LNCAP (cell line): ENCODE measurements around the gene KCNE3.

Experiments used
- TF ChIP-seq, protein P1 (sequence below): fragments of 450-650 bp; IDR thresholded peaks from 2 replicates; pipeline ENCODE4 v1.5.1; 2017; ENCODE audit warnings: mild to moderate bottlenecking

KCNE3 gene

DNA sequence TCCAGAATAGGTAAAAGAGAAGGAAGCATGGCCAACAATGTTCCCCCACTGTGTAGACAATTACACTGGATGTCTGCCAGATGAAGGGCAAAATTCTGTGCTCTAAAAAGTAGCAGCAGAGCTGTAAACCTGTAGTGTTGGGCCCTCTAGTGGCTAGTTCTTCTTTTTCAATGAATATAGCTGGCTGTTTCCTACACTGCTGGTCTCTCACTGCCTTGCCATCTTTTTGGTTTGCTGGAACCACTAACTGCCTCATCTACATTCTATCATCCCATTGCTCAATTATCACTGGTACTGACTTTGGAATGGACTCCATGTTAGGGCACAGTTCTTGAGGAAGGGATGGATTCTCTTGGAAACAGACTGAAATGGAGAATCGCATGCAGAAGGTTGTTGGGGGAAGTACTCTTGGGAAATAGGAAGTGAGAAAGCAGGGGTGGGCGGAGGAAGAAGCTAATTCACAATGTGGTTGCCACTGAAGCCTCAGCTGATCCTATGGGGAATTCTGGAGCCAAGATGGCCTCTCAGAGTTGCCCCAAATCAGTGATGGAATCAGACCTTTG, 17.9 kb downstream of the KCNE3 start:
- TF ChIP-seq, protein P1, sequence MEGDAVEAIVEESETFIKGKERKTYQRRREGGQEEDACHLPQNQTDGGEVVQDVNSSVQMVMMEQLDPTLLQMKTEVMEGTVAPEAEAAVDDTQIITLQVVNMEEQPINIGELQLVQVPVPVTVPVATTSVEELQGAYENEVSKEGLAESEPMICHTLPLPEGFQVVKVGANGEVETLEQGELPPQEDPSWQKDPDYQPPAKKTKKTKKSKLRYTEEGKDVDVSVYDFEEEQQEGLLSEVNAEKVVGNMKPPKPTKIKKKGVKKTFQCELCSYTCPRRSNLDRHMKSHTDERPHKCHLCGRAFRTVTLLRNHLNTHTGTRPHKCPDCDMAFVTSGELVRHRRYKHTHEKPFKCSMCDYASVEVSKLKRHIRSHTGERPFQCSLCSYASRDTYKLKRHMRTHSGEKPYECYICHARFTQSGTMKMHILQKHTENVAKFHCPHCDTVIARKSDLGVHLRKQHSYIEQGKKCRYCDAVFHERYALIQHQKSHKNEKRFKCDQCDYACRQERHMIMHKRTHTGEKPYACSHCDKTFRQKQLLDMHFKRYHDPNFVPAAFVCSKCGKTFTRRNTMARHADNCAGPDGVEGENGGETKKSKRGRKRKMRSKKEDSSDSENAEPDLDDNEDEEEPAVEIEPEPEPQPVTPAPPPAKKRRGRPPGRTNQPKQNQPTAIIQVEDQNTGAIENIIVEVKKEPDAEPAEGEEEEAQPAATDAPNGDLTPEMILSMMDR = peak; percentile 68

DNA sequence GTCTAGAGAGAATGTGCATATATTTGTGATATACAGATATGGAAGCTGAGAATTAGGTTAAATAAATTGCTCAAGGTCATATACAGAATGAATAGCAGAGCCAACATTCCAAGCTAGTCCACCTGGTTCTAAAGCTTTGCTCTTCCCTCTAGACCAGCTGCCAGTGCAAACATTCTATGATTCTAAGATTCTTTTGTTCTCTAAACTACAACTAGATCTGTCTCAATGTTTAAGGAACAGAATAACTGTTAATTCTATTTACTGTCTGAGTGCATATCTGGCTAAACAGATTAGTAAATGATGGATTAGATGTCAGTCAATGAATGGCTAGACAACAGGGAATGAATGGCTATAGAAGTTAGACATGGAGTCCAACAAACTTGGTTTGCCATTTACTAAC, 19.6 kb downstream of the KCNE3 start:
- TF ChIP-seq, protein P1 = no peak

DNA sequence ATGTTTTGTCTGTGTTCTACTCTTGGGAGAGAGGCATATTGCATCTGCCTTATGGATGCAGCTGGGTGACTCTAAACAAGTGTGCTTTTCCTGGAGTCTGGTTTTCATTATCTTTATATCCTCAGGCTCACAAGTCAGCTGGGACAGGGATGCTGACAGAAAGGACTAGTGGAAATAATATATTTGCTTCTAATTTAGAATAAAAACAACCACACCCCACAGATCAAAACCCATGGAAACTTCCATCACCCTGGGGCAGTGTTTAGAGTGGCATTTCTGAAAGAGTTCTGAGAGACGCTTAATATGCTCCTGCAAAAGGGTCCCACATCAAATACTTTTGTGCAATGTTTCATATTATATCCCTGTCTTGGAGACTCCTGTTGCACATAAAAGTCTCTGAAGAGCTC, 20.8 kb downstream of the KCNE3 start:
- TF ChIP-seq, protein P1 = no peak

DNA sequence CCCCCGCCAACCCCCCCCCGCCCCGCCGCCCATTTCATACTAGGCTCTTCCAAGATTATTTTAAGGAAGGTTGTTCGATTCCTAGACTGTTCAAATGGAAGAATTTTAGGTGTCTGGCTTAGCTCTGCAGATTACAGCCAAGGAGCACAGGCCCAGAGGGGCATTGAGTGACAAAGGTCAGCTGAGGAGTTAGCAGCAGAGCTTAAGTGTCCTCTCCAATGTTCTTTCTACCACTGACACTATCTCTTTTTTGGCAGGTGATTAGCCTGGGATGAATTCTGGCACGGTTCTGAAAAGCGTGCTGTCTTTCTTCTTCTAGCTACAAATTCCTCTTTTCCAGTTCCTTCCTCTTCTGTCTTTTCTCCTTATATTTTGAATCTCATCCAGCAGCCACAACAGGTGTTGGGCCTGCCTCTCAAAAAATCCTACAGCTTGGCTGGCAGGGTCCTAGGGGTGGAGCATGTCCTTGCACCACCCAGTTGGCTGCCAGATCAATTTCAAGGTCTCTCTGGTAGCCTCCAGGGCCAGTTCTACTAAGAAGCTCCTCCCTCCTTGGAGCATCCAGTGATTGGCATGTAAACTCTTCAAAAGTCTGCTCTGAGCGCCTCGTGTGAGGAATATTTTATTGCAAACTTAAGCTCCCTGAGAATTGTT, 23.0 kb downstream of the KCNE3 start:
- TF ChIP-seq, protein P1 = no peak

DNA sequence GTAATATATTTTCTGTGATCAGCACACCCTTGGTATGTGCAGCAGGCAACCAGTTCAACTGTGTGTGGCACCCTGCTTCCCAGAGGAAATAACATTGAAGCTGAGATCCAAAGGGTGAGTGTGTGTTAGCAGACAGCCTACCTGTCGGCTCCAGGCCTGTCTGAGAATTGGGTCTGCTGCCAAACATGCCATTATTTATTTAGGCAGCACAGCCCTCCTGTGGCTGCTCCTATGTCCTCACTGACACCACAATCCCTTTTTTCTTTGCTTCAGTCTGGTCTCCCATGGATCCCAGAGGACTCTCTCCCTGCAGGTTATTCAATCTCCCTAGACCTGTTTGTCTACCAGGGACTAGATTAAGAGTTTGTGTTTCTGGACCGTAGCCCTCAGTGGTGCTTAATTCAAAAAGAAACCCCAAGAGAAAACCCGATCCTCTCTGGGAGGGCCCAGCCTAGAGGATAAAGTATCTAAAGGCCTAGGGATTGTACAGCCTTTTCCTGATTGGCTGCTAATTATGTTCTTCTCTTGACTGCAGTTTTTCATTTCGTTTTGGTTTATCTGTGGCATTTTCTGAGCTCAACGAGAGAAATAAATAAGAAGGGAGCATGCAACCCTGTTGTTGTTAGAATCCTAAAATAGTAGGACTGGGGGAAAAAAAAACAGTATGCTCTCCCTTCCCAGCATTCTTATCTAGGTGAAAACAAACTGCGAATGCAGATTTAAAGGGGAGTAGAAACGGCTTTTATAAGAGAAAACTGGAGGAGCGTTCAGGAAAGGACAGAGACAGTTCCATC, 24.1 kb downstream of the KCNE3 start:
- TF ChIP-seq, protein P1 = peak; percentile 74

DNA sequence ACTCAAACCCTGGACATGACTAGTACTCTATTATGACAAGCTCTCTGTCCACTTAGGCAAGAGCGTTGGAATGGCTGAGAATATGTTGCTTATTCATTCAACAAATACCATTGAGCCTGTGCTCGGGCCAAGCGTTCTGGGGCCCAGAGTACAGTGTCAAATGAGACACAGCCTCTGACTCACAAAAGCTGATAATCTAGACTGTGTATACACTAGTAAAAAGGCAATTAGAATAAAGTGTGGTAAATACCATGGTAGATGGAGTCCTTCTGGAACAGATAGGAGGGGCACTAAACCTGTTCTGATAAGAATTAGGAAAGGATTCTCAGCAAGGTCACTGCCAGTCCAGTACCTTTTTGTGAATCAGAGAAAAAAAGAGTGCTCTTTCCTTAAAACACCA, 24.7 kb downstream of the KCNE3 start:
- TF ChIP-seq, protein P1 = no peak

DNA sequence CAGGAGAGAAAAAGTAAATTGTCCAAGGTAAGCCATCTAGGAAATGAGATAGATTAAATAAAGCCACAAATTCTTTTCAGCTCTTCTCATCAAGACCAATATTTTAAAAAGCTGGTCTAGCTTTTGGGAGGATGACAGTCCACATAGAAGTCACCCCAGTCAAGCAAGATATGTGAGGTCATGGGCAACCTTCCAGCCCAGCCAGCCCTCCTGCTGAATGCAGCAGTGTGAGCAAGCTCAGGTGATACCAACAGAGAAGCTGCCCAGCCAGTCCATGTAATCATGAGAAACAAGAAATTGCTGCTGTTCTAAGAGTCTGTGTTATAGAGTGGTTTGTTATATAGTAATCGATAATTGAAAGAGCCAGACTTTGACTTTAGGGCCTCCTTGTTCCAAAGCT, 28.7 kb downstream of the KCNE3 start:
- TF ChIP-seq, protein P1 = no peak
